Nephron progenitor cell (in vitro differentiated cells): ENCODE measurements around the gene RABGGTA.

ENCODE experiments used
- DNase-seq: peaks from one replicate; pipeline ENCODE4 v3.0.0; 2021
- H3K27ac Mint-ChIP-seq: 2 replicates; pipeline ENCODE4 v1.8.0; 2021; ENCODE audit warnings: mild to moderate bottlenecking, moderate library complexity, mixed read lengths
- H3K27me3 Mint-ChIP-seq: 2 replicates; pipeline ENCODE4 v1.8.0; 2021; ENCODE audit warnings: mild to moderate bottlenecking, low read depth, mixed read lengths; ENCODE audit not compliant: poor library complexity
- H3K36me3 Mint-ChIP-seq: 2 replicates; pipeline ENCODE4 v1.8.0; 2021; ENCODE audit warnings: low read depth, mixed read lengths
- H3K4me1 Mint-ChIP-seq: 2 replicates; pipeline ENCODE4 v1.8.0; 2021; ENCODE audit warnings: mixed read lengths
- H3K4me3 Mint-ChIP-seq: 2 replicates; pipeline ENCODE4 v1.8.0; 2021; ENCODE audit warnings: mild to moderate bottlenecking, moderate library complexity, mixed read lengths
- H3K9me3 Mint-ChIP-seq: 2 replicates; pipeline ENCODE4 v1.8.0; 2021; ENCODE audit warnings: mild to moderate bottlenecking, moderate library complexity, mixed read lengths
- TF ChIP-seq, protein P1 (sequence below): fragments of 200-600 bp; sonication (generic); IDR thresholded peaks from 2 replicates; pipeline ENCODE4 v1.5.0; 2021; ENCODE audit warnings: antibody characterized with exemption

Gene RABGGTA

DNA sequence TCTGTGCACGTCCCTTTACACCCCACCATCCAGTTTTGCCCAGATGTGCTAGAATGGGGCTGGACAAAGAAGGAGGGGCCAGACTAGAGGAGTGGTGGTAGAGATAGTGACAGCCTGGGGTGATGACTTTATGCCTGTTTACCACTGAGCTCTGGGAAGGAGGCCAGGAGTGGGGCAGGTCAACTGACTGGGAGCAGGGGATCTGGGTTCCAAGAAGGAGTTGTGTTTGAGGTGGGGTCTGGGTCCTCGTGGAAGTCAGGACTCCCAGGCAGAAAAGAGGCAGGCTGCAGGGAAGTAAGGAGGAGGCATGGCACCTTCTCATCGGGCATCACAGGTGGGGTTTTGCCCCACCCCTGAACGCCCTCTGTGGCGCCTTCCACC is 38.9 kb upstream of the RABGGTA start:
- TF ChIP-seq, protein P1, sequence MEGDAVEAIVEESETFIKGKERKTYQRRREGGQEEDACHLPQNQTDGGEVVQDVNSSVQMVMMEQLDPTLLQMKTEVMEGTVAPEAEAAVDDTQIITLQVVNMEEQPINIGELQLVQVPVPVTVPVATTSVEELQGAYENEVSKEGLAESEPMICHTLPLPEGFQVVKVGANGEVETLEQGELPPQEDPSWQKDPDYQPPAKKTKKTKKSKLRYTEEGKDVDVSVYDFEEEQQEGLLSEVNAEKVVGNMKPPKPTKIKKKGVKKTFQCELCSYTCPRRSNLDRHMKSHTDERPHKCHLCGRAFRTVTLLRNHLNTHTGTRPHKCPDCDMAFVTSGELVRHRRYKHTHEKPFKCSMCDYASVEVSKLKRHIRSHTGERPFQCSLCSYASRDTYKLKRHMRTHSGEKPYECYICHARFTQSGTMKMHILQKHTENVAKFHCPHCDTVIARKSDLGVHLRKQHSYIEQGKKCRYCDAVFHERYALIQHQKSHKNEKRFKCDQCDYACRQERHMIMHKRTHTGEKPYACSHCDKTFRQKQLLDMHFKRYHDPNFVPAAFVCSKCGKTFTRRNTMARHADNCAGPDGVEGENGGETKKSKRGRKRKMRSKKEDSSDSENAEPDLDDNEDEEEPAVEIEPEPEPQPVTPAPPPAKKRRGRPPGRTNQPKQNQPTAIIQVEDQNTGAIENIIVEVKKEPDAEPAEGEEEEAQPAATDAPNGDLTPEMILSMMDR: no peak
- H3K9me3 Mint-ChIP-seq: no peaks in the 10 kb centered on the region
- no peak for DNase-seq
- H3K4me1 Mint-ChIP-seq: peaks cover 17% of the 10 kb centered on the region
- peak overlapping the region; percentile 29 for H3K27ac Mint-ChIP-seq
- peaks cover 9% of the 10 kb centered on the region for H3K27me3 Mint-ChIP-seq
- H3K4me3 Mint-ChIP-seq: no peak overlapping the region
- H3K36me3 Mint-ChIP-seq: peaks cover 21% of the 10 kb centered on the region

DNA sequence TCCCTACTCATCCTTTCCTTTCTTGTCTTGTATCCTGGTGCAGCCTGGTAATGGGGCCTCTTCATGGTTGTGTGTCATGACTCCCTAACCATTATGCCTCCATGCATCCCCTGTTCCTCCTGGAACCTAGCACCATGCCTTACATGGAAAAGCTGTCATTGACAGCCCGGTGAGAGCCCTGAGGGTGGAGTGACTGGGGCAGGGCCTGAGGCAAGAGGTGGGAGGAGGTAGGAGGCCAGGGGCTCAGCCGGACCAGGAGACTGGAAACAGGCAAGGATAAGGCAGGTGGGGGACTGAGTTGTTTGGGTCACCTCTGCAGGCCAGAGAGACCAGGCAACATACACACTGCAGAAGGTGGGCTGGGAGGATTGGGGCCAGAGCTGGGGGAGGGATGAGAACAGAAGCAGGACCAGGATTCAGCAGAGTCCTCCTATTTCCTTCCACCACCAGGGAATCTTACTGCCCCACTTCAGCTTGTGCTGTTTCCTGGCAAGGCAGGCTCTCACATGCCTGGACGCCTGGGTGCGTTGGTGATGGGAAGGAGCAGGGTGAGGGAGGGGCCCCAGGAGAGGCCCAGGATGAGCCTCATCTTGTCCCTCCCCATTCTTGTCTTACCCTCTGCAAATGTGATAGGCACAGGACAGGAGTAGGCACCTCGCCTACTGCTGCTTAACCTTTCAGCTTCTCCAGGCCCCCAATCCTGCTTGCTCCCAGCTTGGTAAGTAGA is 38.3 kb upstream of the RABGGTA start, which contains the start of gene LTB4R2:
Gene LTB4R2, plus strand, starts transcription at position 603 of the 727 bp plus-strand sequence. CDS start 525 bp downstream, outside the sequence.
- peaks cover 17% of the 10 kb centered on the region for H3K4me1 Mint-ChIP-seq
- H3K4me3 Mint-ChIP-seq: no peak within 1 kb of the TSS
- TF ChIP-seq, protein P1: no peak
- DNase-seq: no peak
- peaks cover 6% of the 10 kb centered on the region for H3K27me3 Mint-ChIP-seq
- peak within 1 kb of the TSS; percentile 74 for H3K27ac Mint-ChIP-seq
- H3K36me3 Mint-ChIP-seq: peaks cover 27% of the 10 kb centered on the region
- H3K9me3 Mint-ChIP-seq: no peaks in the 10 kb centered on the region

DNA sequence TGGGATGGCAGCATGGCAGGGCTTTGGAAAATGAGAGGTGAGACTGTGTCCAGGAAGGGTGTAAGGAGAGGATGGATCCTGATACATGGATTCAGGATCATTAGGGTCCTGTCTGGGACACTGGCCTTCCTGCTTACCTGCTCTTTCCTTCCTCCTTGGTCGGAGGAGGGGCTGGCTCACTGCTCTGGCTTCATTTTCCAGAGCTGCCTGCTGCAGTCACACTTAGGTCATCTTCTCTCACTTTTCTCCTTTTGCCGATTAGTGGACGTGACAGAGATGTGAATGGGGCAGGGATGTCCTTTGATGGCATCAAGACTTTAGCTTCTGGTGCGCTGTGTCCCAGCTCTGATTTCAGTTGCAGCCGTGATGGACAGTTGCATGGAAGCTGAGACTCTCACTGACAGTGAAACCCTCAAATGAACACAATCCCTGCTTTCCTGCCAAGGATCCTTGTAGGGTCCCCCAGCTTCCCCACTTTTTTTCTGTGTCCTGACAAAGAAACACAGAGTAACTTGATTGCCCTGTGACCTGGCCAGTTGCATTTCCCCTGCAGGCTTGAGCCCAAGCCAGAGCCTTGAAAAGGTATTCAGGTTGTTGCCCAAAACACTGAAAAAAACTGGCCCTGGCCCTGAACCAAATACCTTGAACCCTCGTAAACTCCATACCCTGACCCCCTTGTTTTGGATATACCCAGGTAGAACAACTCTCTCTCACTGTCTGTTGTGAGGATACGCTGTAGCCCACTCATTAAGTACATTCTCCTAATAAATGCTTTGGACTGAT is 37.1 kb upstream of the RABGGTA start:
- DNase-seq: no peak
- Mint-ChIP-seq H3K4me1 (peaks cover 17% of the 10 kb centered on the region), H3K27ac (peak overlapping the region; percentile 74), H3K36me3 (peaks cover 36% of the 10 kb centered on the region), H3K9me3 (no peaks in the 10 kb centered on the region), H3K4me3 (no peak overlapping the region), H3K27me3 (no peaks in the 10 kb centered on the region)
- TF ChIP-seq, protein P1: no peak

DNA sequence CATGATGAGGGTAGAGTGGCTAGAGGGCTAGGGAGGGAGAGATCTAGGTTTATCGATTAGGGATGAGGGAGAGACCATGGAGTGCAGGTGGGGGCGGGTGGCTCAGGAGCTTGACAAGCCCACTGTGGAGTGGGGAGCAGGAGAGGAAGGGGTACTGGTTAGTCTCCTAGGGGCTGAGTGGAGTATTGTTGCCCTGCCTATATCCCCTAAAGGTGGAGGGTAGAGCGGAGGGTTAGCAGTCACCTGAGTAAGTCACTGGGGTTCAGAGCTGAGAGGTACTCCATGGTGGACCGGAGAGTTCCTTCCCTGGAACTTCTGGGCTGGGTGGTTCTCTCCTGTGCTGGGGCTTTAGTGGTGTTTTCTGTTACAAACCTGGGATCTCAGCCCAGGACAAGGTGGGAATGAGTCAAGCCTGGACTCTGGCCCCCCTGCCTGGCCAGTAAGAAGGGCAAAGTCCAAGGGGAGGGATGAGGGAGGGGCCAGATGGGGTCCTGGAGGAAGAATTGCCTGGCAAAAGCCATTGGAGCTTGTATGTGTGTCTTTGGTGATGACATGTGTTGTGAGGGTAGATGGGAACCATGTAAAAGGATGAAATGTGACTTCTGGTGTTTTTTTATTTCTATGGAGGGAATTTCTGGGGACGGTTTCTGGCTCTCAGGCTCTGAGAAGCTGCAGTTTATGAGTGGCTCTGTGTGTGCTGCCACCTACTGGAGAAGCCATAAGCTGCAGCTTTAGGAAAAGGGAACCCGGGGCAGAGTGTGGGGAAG is 36.4 kb upstream of the RABGGTA start, which contains the start of gene CIDEB:
Gene CIDEB, minus strand, starts transcription at position 403 of the 767 bp plus-strand sequence. Its CDS starts 119 bp downstream, at position 284.
- Mint-ChIP-seq H3K4me3 (no peak within 1 kb of the TSS), H3K27me3 (no peaks in the 10 kb centered on the region), H3K4me1 (peaks cover 13% of the 10 kb centered on the region), H3K9me3 (no peaks in the 10 kb centered on the region), H3K36me3 (peaks cover 37% of the 10 kb centered on the region), H3K27ac (peak within 1 kb of the TSS; percentile 53)
- DNase-seq: peak; percentile 74
- TF ChIP-seq, protein P1: peak; percentile 93

DNA sequence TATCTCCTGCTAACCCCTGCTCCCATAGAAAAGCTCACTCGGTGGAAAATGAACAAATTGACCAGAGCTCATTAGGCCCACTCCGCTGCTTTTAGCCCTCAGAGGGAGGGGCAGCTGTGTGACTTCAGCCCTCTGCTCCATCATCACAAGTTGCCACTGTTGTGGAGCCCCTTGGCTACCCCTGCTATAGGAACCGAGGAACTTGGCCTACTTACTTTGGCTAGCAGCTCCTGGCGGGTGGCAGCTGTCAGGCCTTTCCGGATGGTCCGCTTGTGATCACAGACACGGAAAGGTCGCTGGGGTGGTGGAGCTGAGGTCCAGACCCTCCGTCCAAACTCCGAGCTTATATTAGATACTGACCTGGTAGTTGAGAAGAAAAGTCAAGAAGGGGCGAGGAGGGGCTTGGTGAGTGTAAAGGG is 35.8 kb upstream of the RABGGTA start:
- no peak overlapping the region for H3K4me3 Mint-ChIP-seq
- H3K9me3 Mint-ChIP-seq: no peaks in the 10 kb centered on the region
- no peaks in the 10 kb centered on the region for H3K27me3 Mint-ChIP-seq
- no peak for DNase-seq
- peak overlapping the region; percentile 53 for H3K27ac Mint-ChIP-seq
- H3K36me3 Mint-ChIP-seq: peaks cover 40% of the 10 kb centered on the region
- TF ChIP-seq, protein P1: no peak
- H3K4me1 Mint-ChIP-seq: peaks cover 7% of the 10 kb centered on the region
